Mesenchymal stem cell (in vitro differentiated cells and primary cell): ENCODE results near the gene GPC4.
A peak's percentile ranks its signal among the peaks of the same experiment; 100 is the strongest.

Experiments
- DNase-seq: peaks from one replicate; pipeline ENCODE4 v3.0.0-alpha.2; 2013
- H2AFZ ChIP-seq: one replicate; pipeline ENCODE4 v1.6.1; 2013; ENCODE audit warnings: low read depth, mild to moderate bottlenecking, control low read depth, inconsistent platforms, low read length, moderate library complexity
- H2AK5ac ChIP-seq: 2 replicates; pipeline ENCODE4 v1.6.1; 2013; ENCODE audit warnings: low read length, moderate library complexity, mild to moderate bottlenecking, inconsistent platforms; ENCODE audit not compliant: severe bottlenecking
- H2BK120ac ChIP-seq: one replicate; pipeline ENCODE4 v1.6.1; 2013; ENCODE audit warnings: low read depth, mild to moderate bottlenecking, inconsistent platforms, low read length, moderate library complexity
- H2BK12ac ChIP-seq, 2 experiments: one replicate each; pipeline ENCODE4 v1.6.1; 2013; ENCODE audit warnings: inconsistent platforms in 2 of 2, low read length in 2 of 2, mild to moderate bottlenecking in 2 of 2, moderate library complexity in 2 of 2, control low read depth in 1 of 2
- H2BK15ac ChIP-seq: one replicate; pipeline ENCODE4 v1.6.1; 2013; ENCODE audit warnings: mild to moderate bottlenecking, low read depth, inconsistent platforms; ENCODE audit not compliant: poor library complexity, severe bottlenecking
- H2BK5ac ChIP-seq: 2 replicates; pipeline ENCODE4 v1.6.1; 2013; ENCODE audit warnings: low read depth, mild to moderate bottlenecking, low read length, control low read depth, inconsistent platforms; ENCODE audit not compliant: poor library complexity, severe bottlenecking
- H3K14ac ChIP-seq, 2 experiments: one replicate each; pipeline ENCODE4 v1.6.1; 2013; ENCODE audit warnings: inconsistent platforms in 2 of 2, low read length in 2 of 2, control low read depth in 1 of 2, mild to moderate bottlenecking in 1 of 2, moderate library complexity in 1 of 2
- H3K18ac ChIP-seq, 2 experiments: one replicate each; pipeline ENCODE4 v1.6.1; 2013; ENCODE audit warnings: inconsistent platforms in 2 of 2, low read length in 2 of 2, control low read depth in 1 of 2, low read depth in 1 of 2, mild to moderate bottlenecking in 1 of 2
- H3K23ac ChIP-seq, 2 experiments: one replicate each; pipeline ENCODE4 v1.6.1; 2013; ENCODE audit warnings: inconsistent platforms in 2 of 2, low read length in 2 of 2, mild to moderate bottlenecking in 2 of 2, moderate library complexity in 2 of 2, control low read depth in 1 of 2
- H3K27ac ChIP-seq: 2 replicates; pipeline ENCODE4 v1.5.1; 2013; ENCODE audit warnings: mild to moderate bottlenecking, moderate library complexity, low read length, control low read depth, inconsistent platforms; ENCODE audit not compliant: poor library complexity, severe bottlenecking
- H3K27me3 ChIP-seq, 2 experiments: 2 replicates each; pipeline versions ENCODE4 v1.6.1 to v1.7.0; 2013; ENCODE audit warnings: low read length in 2 of 2, mild to moderate bottlenecking in 2 of 2, moderate library complexity in 2 of 2, control low read depth in 1 of 2, inconsistent platforms in 1 of 2; ENCODE audit not compliant: control insufficient read depth in 1 of 2, insufficient read depth in 1 of 2
- H3K36me3 ChIP-seq, 2 experiments: 2 replicates each; pipeline versions ENCODE4 v1.6.1 to v1.7.0; 2013; ENCODE audit warnings: low read length in 2 of 2, control low read depth in 1 of 2, inconsistent platforms in 1 of 2, low read depth in 1 of 2, mild to moderate bottlenecking in 1 of 2; ENCODE audit not compliant: insufficient read depth in 2 of 2, control insufficient read depth in 1 of 2
- H3K4ac ChIP-seq, 2 experiments: one replicate each; pipeline ENCODE4 v1.6.1; 2013; ENCODE audit warnings: inconsistent platforms in 2 of 2, low read length in 2 of 2, mild to moderate bottlenecking in 2 of 2, moderate library complexity in 2 of 2, control low read depth in 1 of 2, low read depth in 1 of 2
- H3K4me1 ChIP-seq: 2 replicates; pipeline ENCODE4 v1.6.1; 2013; ENCODE audit warnings: low read depth, low read length, control low read depth; ENCODE audit not compliant: control insufficient read depth, insufficient read depth
- H3K4me2 ChIP-seq: 2 replicates; pipeline ENCODE4 v1.6.1; 2013; ENCODE audit warnings: low read length, mild to moderate bottlenecking, inconsistent platforms; ENCODE audit not compliant: poor library complexity, severe bottlenecking
- H3K4me3 ChIP-seq, 2 experiments: 2 replicates each; pipeline versions ENCODE4 v1.5.1 to v1.7.0; 2013; ENCODE audit warnings: low read length in 2 of 2, mild to moderate bottlenecking in 2 of 2, control low read depth in 1 of 2, low read depth in 1 of 2; ENCODE audit not compliant: insufficient read depth in 1 of 2
- H3K79me1 ChIP-seq: replicated peaks from 2 replicates; pipeline ENCODE4 v1.6.1; 2013; ENCODE audit warnings: mild to moderate bottlenecking, control low read depth, low read length, inconsistent platforms; ENCODE audit not compliant: poor library complexity, severe bottlenecking
- H3K9ac ChIP-seq: 2 replicates; pipeline ENCODE4 v1.7.0; 2013; ENCODE audit warnings: mild to moderate bottlenecking, low read length, moderate library complexity
- H3K9me3 ChIP-seq: 2 replicates; pipeline ENCODE4 v1.7.0; 2013; ENCODE audit warnings: mild to moderate bottlenecking, low read length; ENCODE audit not compliant: control insufficient read depth
- H4K8ac ChIP-seq: one replicate; pipeline ENCODE4 v1.6.1; 2013; ENCODE audit warnings: inconsistent platforms, mild to moderate bottlenecking, low read length, moderate library complexity
- H4K91ac ChIP-seq: one replicate; pipeline ENCODE4 v1.6.1; 2013; ENCODE audit warnings: mild to moderate bottlenecking, low read length, inconsistent platforms
- WGBS: methylation state at CpG from one replicate; pipeline ENCODE4 v1.1.7; 2013; ENCODE audit warnings: mixed read lengths; 5-methylcytosine and 5-hydroxymethylcytosine counted together

The GPC4 gene

GRCh38 chrX:133346026-133346425 is 69.3 kb downstream of the GPC4 start:
- no peak overlapping the region for H2AFZ ChIP-seq
- H3K18ac ChIP-seq, result no peak overlapping the region
- WGBS, result no CpG with 5 or more reads among the region's 3 CpGs
- no peaks in the 10 kb centered on the region for H3K9me3 ChIP-seq
- H3K79me1 ChIP-seq, result peaks cover 7% of the 10 kb centered on the region
- DNase-seq, result no peak
- H3K4me3 ChIP-seq, result no peak overlapping the region
- no peak overlapping the region for H2BK120ac ChIP-seq
- peaks cover 0 to 15% of the 10 kb centered on the region in 2 experiments for H3K27me3 ChIP-seq
- H3K9ac ChIP-seq, result no peak overlapping the region
- no peaks in the 10 kb centered on the region for H3K36me3 ChIP-seq
- no peak overlapping the region for H2AK5ac ChIP-seq
- no peak overlapping the region for H3K4me2 ChIP-seq
- no peak overlapping the region for H3K23ac ChIP-seq
- H4K8ac ChIP-seq, result no peak overlapping the region
- no peak overlapping the region for H3K14ac ChIP-seq
- no peak overlapping the region for H2BK12ac ChIP-seq
- no peak overlapping the region for H3K27ac ChIP-seq
- H2BK15ac ChIP-seq, result no peak overlapping the region
- no peak overlapping the region for H4K91ac ChIP-seq
- no peak overlapping the region for H2BK5ac ChIP-seq
- no peak overlapping the region for H3K4ac ChIP-seq
- no peaks in the 10 kb centered on the region for H3K4me1 ChIP-seq

- no peak overlapping the region for H4K91ac ChIP-seq
- no peak overlapping the region for H2BK120ac ChIP-seq
- WGBS, result 75% methylated on average over 2 of the region's 2 CpGs
- H3K4me1 ChIP-seq, result no peaks in the 10 kb centered on the region
- H2AFZ ChIP-seq, result no peak overlapping the region
- H3K9me3 ChIP-seq, result no peaks in the 10 kb centered on the region
- no peak overlapping the region for H2BK5ac ChIP-seq
- H3K18ac ChIP-seq, result no peak overlapping the region
- H2AK5ac ChIP-seq, result no peak overlapping the region
- no peak overlapping the region for H2BK12ac ChIP-seq
- H3K79me1 ChIP-seq, result peaks cover 5% of the 10 kb centered on the region
- no peak overlapping the region for H2BK15ac ChIP-seq
- H3K4me2 ChIP-seq, result no peak overlapping the region
- no peak overlapping the region for H3K23ac ChIP-seq
- no peak overlapping the region for H3K4me3 ChIP-seq
- DNase-seq, result no peak
- H4K8ac ChIP-seq, result no peak overlapping the region
- no peak overlapping the region for H3K14ac ChIP-seq
- no peak overlapping the region for H3K9ac ChIP-seq
- no peak overlapping the region for H3K27ac ChIP-seq
- peaks cover 0 to 19% of the 10 kb centered on the region in 2 experiments for H3K36me3 ChIP-seq
- no peak overlapping the region for H3K4ac ChIP-seq
- peaks cover 0 to 2% of the 10 kb centered on the region in 2 experiments for H3K27me3 ChIP-seq
These were observed 75.7 kb downstream of the GPC4 start for GRCh38 chrX:133339566-133339965.

DNA sequence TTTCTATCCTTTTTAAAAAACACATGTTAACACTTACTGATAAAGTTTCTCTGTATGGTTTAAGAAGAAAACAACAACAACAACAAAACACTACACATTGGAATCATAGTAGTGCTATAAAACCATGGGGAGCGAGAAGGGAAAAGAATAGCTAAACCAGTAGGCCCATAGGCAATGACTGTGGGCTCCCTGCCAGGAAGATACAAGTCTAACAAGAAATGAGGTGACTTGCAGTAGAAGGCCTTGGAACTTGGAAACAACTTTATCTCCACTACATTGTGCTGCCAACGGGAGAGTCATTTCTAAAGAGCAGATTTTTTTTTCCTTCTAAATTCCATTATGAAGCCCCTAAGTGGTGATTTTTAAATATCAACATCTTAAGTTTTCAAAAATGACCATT is 78.0 kb downstream of the GPC4 start:
- H2AK5ac ChIP-seq, result no peak overlapping the region
- H3K4me3 ChIP-seq, result no peak overlapping the region
- DNase-seq, result no peak
- peaks cover 0 to 3% of the 10 kb centered on the region in 2 experiments for H3K27me3 ChIP-seq
- peaks cover 3% of the 10 kb centered on the region for H3K79me1 ChIP-seq
- no peak overlapping the region for H3K4ac ChIP-seq
- H3K23ac ChIP-seq, result no peak overlapping the region
- H2BK120ac ChIP-seq, result no peak overlapping the region
- H3K18ac ChIP-seq, result no peak overlapping the region
- H3K36me3 ChIP-seq, result peaks cover 0 to 25% of the 10 kb centered on the region in 2 experiments
- no peak overlapping the region for H2BK5ac ChIP-seq
- H3K14ac ChIP-seq, result no peak overlapping the region
- H3K4me2 ChIP-seq, result no peak overlapping the region
- no peak overlapping the region for H2AFZ ChIP-seq
- no peak overlapping the region for H4K91ac ChIP-seq
- H3K9me3 ChIP-seq, result no peaks in the 10 kb centered on the region
- H2BK15ac ChIP-seq, result no peak overlapping the region
- H4K8ac ChIP-seq, result no peak overlapping the region
- no peak overlapping the region for H3K27ac ChIP-seq
- H3K9ac ChIP-seq, result no peak overlapping the region
- no peak overlapping the region for H2BK12ac ChIP-seq
- WGBS, result no CpG with 5 or more reads among the region's 2 CpGs
- H3K4me1 ChIP-seq, result no peaks in the 10 kb centered on the region

GRCh38 chrX:133335027-133335426 is 80.3 kb downstream of the GPC4 start:
- H3K4me2 ChIP-seq, result no peak overlapping the region
- H3K27ac ChIP-seq, result no peak overlapping the region
- H4K8ac ChIP-seq, result no peak overlapping the region
- H3K4me3 ChIP-seq, result no peak overlapping the region
- peaks cover 0 to 28% of the 10 kb centered on the region in 2 experiments for H3K36me3 ChIP-seq
- no peak overlapping the region for H2BK15ac ChIP-seq
- WGBS, result 100% methylated on average over 1 of the region's 2 CpGs
- H2BK120ac ChIP-seq, result no peak overlapping the region
- no peak overlapping the region for H2BK5ac ChIP-seq
- DNase-seq, result peak; percentile 46
- H3K4me1 ChIP-seq, result no peaks in the 10 kb centered on the region
- H3K18ac ChIP-seq, result no peak overlapping the region
- no peak overlapping the region for H3K23ac ChIP-seq
- H3K27me3 ChIP-seq, result peaks cover 0 to 3% of the 10 kb centered on the region in 2 experiments
- H4K91ac ChIP-seq, result no peak overlapping the region
- H3K9ac ChIP-seq, result no peak overlapping the region
- no peak overlapping the region for H2AK5ac ChIP-seq
- H3K79me1 ChIP-seq, result peaks cover 5% of the 10 kb centered on the region
- H3K14ac ChIP-seq, result no peak overlapping the region
- no peak overlapping the region for H3K4ac ChIP-seq
- H2AFZ ChIP-seq, result no peak overlapping the region
- H2BK12ac ChIP-seq, result no peak overlapping the region
- no peaks in the 10 kb centered on the region for H3K9me3 ChIP-seq
